Stimulated activated CD4-positive, alpha-beta T cell treated with anti-CD3 and anti-CD28 coated beads, Interleukin-1b, Interleukin-23, amount 100 ng/mL, for 48 hours (primary cell): Measurements from ENCODE around the gene DEFB115.
"Not testable (repeated sequence)": the region's sequence is repeated elsewhere in the genome, so short reads cannot be mapped to it uniquely, and the experiment has no call there.

ENCODE experiments used
- DNase-seq: peaks from one replicate; pipeline ENCODE4 v3.0.0-alpha.2; 2020

The DEFB115 gene

DNA sequence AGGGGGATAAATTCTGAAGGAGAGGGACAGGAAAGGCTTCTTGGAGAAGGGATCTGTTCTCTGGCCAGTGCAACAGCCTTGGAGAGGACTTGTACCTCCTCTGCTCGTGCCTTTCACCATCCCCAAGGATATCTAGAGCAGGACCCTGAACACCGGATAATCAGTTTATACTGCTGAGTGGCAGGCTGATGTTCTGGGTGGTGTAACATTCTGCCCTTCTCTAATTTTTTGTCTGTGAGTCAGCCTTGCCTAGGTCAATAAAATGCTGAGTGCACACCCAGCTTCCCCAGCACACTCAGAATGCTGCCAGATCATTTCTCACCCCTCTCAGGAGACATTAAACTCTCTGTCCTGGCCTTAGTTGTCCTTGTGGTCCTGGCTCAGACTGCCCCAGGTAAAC lies at the start of gene DEFB115:
TSS of gene DEFB115 (plus strand) at position 301 of the 400 bp plus-strand sequence. CDS start at position 301, 0 bp downstream.
- no peak for DNase-seq

GRCh38 chr20:31236953-31237352 lies 20.5 kb upstream of the DEFB115 start:
- DNase-seq: no peak

DNA sequence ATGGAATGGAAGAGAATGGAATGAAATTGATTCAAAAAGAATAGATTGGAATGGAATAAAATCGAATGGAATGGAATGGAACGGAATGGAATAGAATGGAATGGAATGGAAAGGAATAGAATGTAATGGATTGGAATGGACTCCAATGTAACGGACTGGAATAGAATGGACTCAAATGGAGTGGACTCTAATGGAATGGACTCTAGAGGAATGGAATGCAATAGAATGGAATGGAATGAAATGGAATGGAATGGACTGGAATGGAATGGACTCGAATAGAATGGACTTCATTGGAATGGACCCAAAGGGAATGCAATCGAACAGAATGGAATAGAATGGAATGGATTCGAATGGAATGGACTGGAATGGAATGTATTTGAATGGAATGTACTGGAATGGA lies 19.7 kb upstream of the DEFB115 start:
- DNase-seq: no peak

- DNase-seq: no peak
These were observed 18.3 kb upstream of the DEFB115 start for GRCh38 chr20:31239139-31239538.

GRCh38 chr20:31256959-31257358 lies 505 bp upstream of the DEFB115 start:
- no peak for DNase-seq

- DNase-seq: no peak
These were observed 3.0 kb downstream of the DEFB115 start for GRCh38 chr20:31260326-31260932.

DNA sequence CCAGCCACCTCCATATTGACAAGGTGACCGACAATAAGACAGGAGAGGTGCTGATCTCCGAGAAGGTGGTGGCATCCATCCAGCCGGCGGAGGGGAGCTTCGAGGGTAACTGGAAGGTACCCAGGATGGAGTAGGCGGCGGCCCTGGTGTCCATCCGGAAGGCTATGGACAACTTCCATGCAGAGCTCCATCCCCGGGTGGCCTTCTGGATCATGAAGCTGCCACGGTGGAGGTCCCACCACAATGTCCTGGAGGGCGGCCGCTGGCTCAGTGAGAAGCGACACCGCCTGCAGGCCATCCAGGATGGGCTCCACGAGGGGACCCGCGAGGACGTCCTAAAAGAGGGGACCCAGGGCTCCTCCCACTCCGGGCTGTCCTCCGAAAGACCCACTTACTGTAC lies 17.0 kb downstream of the DEFB115 start:
- no peak for DNase-seq

GRCh38 chr20:31278178-31278577 lies 20.7 kb downstream of the DEFB115 start:
- DNase-seq: no peak

DNA sequence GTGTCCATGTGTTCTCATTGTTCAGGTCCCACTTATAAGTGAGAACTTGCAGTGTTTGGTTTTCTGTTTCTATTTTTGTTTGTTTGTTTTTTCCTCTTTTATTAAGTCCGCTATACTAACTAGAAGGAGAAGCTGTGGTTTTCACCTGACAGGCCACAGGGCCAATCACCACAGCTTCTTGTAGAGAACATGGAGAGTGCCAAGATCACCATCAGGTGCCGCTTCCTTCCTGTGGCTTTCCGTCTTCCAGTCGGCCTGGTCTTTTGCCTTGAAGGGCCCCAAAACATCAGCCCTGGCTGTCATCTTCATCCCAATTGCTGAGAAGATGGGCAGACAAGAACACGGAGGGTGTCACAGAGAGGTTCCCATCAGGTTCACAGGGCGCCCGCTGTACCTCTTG lies 27.5 kb downstream of the DEFB115 start:
- not testable (repeated sequence) for DNase-seq

- DNase-seq: no peak
These were observed 51.2 kb downstream of the DEFB115 start, which contains the start of gene DEFB116 for GRCh38 chr20:31308535-31309162. Gene DEFB116 (minus strand): TSS chr20:31308585. CDS start chr20:31308585, 0 bp downstream.
